Upper lobe of left lung (tissue), 6 donors: ENCODE data around the gene MTFR1L. TPM values are rescaled to one million over a fixed set of nuclear protein-coding genes. Genes with fewer than 3 reads are reported as not detected.

Experiments
- ATAC-seq, 2 donors: fragments of 200-7000 bp; cut with Tn5 transposase; one replicate each; pipeline ENCODE4 v1.9.1; 2022; ENCODE audit warnings: mild to moderate bottlenecking in 2 of 2, moderate library complexity in 2 of 2; ENCODE audit not compliant: low FRiP score in 2 of 2
- DNase-seq, 2 donors: peaks; one replicate each; pipeline ENCODE4 v3.0.0-alpha.2; 2019 to 2020
- H3K27ac ChIP-seq, 4 donors: fragments of 200-600 bp; sonication (generic); one replicate each; pipeline ENCODE4 v1.5.1; 2016 to 2019
- H3K27me3 ChIP-seq, 4 donors: fragments of 200-600 bp; sonication (generic); one replicate each; pipeline ENCODE4 v1.5.1; 2017 to 2019
- H3K36me3 ChIP-seq, 4 donors: fragments of 200-600 bp; sonication (generic); one replicate each; pipeline ENCODE4 v1.5.1; 2016 to 2019
- H3K4me1 ChIP-seq, 4 donors: fragments of 200-600 bp; sonication (generic); one replicate each; pipeline ENCODE4 v1.5.1; 2018 to 2019
- H3K4me3 ChIP-seq, 4 donors: fragments of 200-600 bp; sonication (generic); one replicate each; pipeline ENCODE4 v1.5.1; 2017 to 2019; ENCODE audit warnings: mild to moderate bottlenecking in 2 of 4, moderate library complexity in 1 of 4
- H3K9me3 ChIP-seq, 4 donors: fragments of 200-600 bp; sonication (generic); one replicate each; pipeline ENCODE4 v1.5.1; 2018 to 2019
- EP300 ChIP-seq, 4 donors: sonication (generic); formaldehyde crosslinking; IDR thresholded peaks; one replicate each; pipeline ENCODE4 v1.5.1; 2017; ENCODE audit warnings: antibody characterized with exemption in 4 of 4, control low read depth in 2 of 4
- POLR2A ChIP-seq, 4 donors: fragments of 450-650 bp; IDR thresholded peaks; one replicate each; pipeline ENCODE4 v1.5.1; 2016 to 2017; ENCODE audit warnings: antibody characterized with exemption in 4 of 4, mild to moderate bottlenecking in 2 of 4
- POLR2AphosphoS5 ChIP-seq, 2 donors: sonication (generic); formaldehyde crosslinking; IDR thresholded peaks; one replicate each; pipeline ENCODE4 v1.5.1; 2017; ENCODE audit warnings: antibody characterized with exemption in 2 of 2
- WGBS, 2 donors: methylation state at CpG; one replicate each; pipeline ENCODE4 v1.1.5; 2017 to 2018; 5-methylcytosine and 5-hydroxymethylcytosine counted together
- total RNA-seq, 6 donors: library from RNA; depleted of rRNA in 4 of 6; stranded (reverse); fragments of >200 nt in 4 of 6; gene quantifications; one replicate each; pipeline versions ENCODE4 v1.1.0 to v1.2.1, GENCODE V29; 2016 to 2021
- TF ChIP-seq, protein P1 (sequence below), 6 experiments: fragments of 450-650 bp in 4 of 6; fragments of 200-600 bp in 2 of 6; sonication (generic) in 2 of 6; IDR thresholded peaks; one replicate each; pipeline ENCODE4 v1.5.1; 2016 to 2019; ENCODE audit warnings: antibody characterized with exemption in 6 of 6
- donor health status: DM: no; HTN: no; CAD: no; lungs with moderate emphysema.
- donor health status: DM: no; HTN: yes; CAD: no; lungs with severe emphysema.

Gene MTFR1L
- total RNA-seq, 6 donors from 2014 or later = 43.2 to 80.7 (median 53.6) TPM

- WGBS, 2 donors = 81 to 85% methylated on average over 11 of the region's 11 CpGs
These were observed 6.6 kb upstream of the MTFR1L start for GRCh38 chr1:25813071-25813733.

GRCh38 chr1:25813734-25814471 lies 5.9 kb upstream of the MTFR1L start:
- Histone ChIP-seq H3K4me1 (peaks cover 7 to 32% (median 21%) of the 10 kb centered on the region in 4 donors), H3K36me3 (peaks cover 7 to 67% (median 54%) of the 10 kb centered on the region in 4 donors), H3K27ac (no peak overlapping the region), H3K4me3 (no peak overlapping the region), H3K27me3 (no peaks in the 10 kb centered on the region), H3K9me3 (no peaks in the 10 kb centered on the region)
- TF ChIP-seq, protein P1, sequence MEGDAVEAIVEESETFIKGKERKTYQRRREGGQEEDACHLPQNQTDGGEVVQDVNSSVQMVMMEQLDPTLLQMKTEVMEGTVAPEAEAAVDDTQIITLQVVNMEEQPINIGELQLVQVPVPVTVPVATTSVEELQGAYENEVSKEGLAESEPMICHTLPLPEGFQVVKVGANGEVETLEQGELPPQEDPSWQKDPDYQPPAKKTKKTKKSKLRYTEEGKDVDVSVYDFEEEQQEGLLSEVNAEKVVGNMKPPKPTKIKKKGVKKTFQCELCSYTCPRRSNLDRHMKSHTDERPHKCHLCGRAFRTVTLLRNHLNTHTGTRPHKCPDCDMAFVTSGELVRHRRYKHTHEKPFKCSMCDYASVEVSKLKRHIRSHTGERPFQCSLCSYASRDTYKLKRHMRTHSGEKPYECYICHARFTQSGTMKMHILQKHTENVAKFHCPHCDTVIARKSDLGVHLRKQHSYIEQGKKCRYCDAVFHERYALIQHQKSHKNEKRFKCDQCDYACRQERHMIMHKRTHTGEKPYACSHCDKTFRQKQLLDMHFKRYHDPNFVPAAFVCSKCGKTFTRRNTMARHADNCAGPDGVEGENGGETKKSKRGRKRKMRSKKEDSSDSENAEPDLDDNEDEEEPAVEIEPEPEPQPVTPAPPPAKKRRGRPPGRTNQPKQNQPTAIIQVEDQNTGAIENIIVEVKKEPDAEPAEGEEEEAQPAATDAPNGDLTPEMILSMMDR (IDR thresholded peaks at IDR 0.05) = no peak
- no peak for TF ChIP-seq EP300 (IDR thresholded peaks at IDR 0.05)
- no peak for TF ChIP-seq POLR2AphosphoS5 (IDR thresholded peaks at IDR 0.05)
- TF ChIP-seq POLR2A (IDR thresholded peaks at IDR 0.05) = no peak
- ATAC-seq = no peak
- WGBS, 2 donors = 92% methylated on average over 17 to 24 of the region's 24 CpGs
- peak in 1 of 2 donors; percentile 64 for DNase-seq

More at GRCh38 chr1:25813071-25813733, 6.6 kb upstream of the MTFR1L start:
- H3K27me3 ChIP-seq = no peaks in the 10 kb centered on the region
- ATAC-seq (no peak), DNase-seq (no peak)
- no peaks in the 10 kb centered on the region for H3K9me3 ChIP-seq
- H3K4me1 ChIP-seq = peaks cover 3 to 29% (median 14%) of the 10 kb centered on the region in 4 donors
- no peak overlapping the region for H3K27ac ChIP-seq
- no peak for TF ChIP-seq POLR2AphosphoS5 (IDR thresholded peaks at IDR 0.05)
- peaks cover 7 to 73% (median 61%) of the 10 kb centered on the region in 4 donors for H3K36me3 ChIP-seq
- no peak overlapping the region for H3K4me3 ChIP-seq

DNA sequence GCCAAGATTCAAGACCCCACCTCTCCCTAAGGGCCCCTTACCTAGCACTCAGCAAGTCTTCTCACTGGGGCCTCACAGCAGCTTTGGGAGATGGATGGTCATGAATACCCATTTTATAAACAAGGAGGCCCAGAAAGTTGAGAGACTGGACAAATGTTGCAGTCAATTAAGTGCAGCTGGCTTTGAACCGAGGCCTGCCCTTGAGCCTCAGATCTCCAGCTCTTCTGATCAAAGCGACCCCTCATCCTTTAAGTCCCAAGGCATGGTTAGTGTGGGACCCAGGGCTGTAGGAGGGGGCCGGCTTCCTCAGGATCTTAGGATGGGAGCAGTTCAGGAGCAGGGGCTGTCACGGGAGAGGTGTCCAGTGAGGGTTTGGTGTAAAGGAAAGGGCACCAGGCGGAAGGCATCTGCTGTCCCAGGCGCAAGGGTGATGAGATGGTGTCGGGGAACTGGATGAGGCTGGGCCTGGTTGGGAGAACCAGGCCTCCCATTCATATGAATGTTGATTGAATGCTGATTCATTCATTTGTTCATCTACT lies 5.1 kb upstream of the MTFR1L start:
- H3K9me3 ChIP-seq = no peaks in the 10 kb centered on the region
- no peaks in the 10 kb centered on the region for H3K27me3 ChIP-seq
- DNase-seq (no peak), ATAC-seq (no peak)
- no peak overlapping the region for H3K4me3 ChIP-seq
- H3K27ac ChIP-seq = no peak overlapping the region
- peaks cover 7 to 60% (median 47%) of the 10 kb centered on the region in 4 donors for H3K36me3 ChIP-seq
- TF ChIP-seq POLR2A (IDR thresholded peaks at IDR 0.05) (no peak), EP300 (IDR thresholded peaks at IDR 0.05) (no peak), POLR2AphosphoS5 (IDR thresholded peaks at IDR 0.05) (no peak)
- TF ChIP-seq, protein P1 (IDR thresholded peaks at IDR 0.05) = no peak
- peaks cover 10 to 32% (median 24%) of the 10 kb centered on the region in 4 donors for H3K4me1 ChIP-seq
- 91 to 93% methylated on average over 7 of the region's 7 CpGs for WGBS, 2 donors

DNA sequence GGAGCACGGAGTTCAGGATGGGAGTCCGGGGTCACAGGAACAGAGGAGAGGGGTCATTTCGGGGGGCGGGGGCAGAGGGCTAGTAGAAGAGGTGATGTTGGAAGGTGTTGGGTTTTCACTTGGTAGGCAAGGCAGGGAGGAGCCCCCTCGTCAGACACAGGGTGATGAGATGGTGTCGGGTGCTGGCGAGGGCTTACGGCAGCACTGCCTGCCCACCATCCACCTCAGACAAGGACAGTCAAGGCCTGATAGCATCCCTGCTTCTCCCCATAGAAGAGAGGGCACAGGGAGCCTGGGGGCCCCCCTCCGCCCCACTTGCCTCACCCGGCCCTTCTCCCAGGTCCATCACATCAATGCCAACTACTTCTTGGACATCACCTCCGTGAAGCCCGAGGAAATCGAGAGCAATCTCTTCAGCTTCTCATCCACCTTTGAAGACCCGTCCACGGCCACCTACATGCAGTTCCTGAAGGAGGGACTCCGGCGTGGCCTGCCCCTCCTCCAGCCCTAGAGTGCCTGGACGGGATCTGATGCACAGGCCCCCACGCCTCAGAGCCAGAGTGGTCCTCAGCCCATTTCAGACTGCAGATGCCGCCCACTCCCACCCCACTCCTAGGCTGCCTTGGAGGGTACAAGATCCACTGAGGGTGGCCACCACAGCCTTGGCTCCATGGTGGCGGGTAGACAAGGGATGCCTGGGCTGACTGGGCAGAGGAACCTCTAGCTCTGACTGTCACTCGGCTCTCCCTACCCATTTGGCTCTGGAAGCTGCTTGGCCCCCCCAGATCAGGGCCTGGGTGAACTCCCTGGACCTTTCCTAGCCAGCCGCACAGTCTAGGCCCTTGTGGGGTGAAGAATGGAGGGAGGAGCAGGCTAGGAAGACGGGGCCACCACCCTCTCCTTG lies 4.3 kb upstream of the MTFR1L start:
- ATAC-seq = no peak
- TF ChIP-seq EP300 (IDR thresholded peaks at IDR 0.05) = no peak
- TF ChIP-seq, protein P1 (IDR thresholded peaks at IDR 0.05) = no peak
- TF ChIP-seq POLR2AphosphoS5 (IDR thresholded peaks at IDR 0.05) = no peak
- no peak for TF ChIP-seq POLR2A (IDR thresholded peaks at IDR 0.05)
- DNase-seq = peak in 1 of 2 donors; percentile 51
- Histone ChIP-seq H3K36me3 (peaks cover 7 to 53% (median 43%) of the 10 kb centered on the region in 4 donors), H3K9me3 (no peaks in the 10 kb centered on the region), H3K27me3 (no peaks in the 10 kb centered on the region), H3K4me3 (no peak overlapping the region), H3K4me1 (peaks cover 10 to 30% (median 24%) of the 10 kb centered on the region in 4 donors), H3K27ac (peak overlapping the region in 3 of 4 donors; percentile 2 to 35 (median 12))
- WGBS, 2 donors = 89 to 91% methylated on average over 17 to 24 of the region's 24 CpGs
